Neutrophil (primary cell): ENCODE measurements around the gene RNF41.

ENCODE experiments used
- H3K27ac ChIP-seq: fragments of 200-600 bp; sonication (generic); 2 replicates; pipeline ENCODE4 v1.5.1; 2016; ENCODE audit warnings: mild to moderate bottlenecking, moderate library complexity
- H3K27me3 ChIP-seq: fragments of 200-600 bp; sonication (generic); 2 replicates; pipeline ENCODE4 v1.6.0; 2016; ENCODE audit warnings: mild to moderate bottlenecking
- H3K36me3 ChIP-seq: fragments of 200-600 bp; sonication (generic); 2 replicates; pipeline ENCODE4 v1.5.1; 2017
- H3K4me1 ChIP-seq, 2 experiments: fragments of 200-600 bp in 1 of 2; sonication (generic) in 1 of 2; 1 replicate in 1 of 2; 2 replicates in 1 of 2; pipeline versions ENCODE4 v1.5.1 to v1.6.1; 2013 to 2016; ENCODE audit warnings: low read depth in 1 of 2, low read length in 1 of 2, mild to moderate bottlenecking in 1 of 2, moderate library complexity in 1 of 2; ENCODE audit not compliant: control insufficient read depth in 1 of 2, insufficient read depth in 1 of 2
- H3K4me3 ChIP-seq, 2 experiments: fragments of 200-600 bp in 1 of 2; sonication (generic) in 1 of 2; 1 replicate in 1 of 2; 2 replicates in 1 of 2; pipeline ENCODE4 v1.5.1; 2013 to 2016; ENCODE audit warnings: low read depth in 1 of 2, low read length in 1 of 2, mild to moderate bottlenecking in 1 of 2, moderate library complexity in 1 of 2
- H3K9me3 ChIP-seq: fragments of 200-600 bp; sonication (generic); 2 replicates; pipeline ENCODE4 v1.5.1; 2016
- CTCF ChIP-seq: fragments of 200-600 bp; sonication (generic); IDR thresholded peaks from 2 replicates; pipeline ENCODE4 v1.5.1; 2016; ENCODE audit warnings: antibody characterized with exemption

Gene RNF41

GRCh38 chr12:56153678-56154065, 68.0 kb downstream of the RNF41 start:
- Histone ChIP-seq H3K4me3 (no peak overlapping the region), H3K27me3 (no peaks in the 10 kb centered on the region), H3K36me3 (no peaks in the 10 kb centered on the region), H3K9me3 (no peaks in the 10 kb centered on the region), H3K27ac (peak overlapping the region; percentile 96), H3K4me1 (peaks cover 41 to 48% of the 10 kb centered on the region in 2 experiments)
- TF ChIP-seq CTCF, result no peak

- no peak for TF ChIP-seq CTCF
- H3K4me1 ChIP-seq, result peaks cover 41 to 46% of the 10 kb centered on the region in 2 experiments
- H3K27ac ChIP-seq, result peak overlapping the region; percentile 96
These were observed 68.7 kb downstream of the RNF41 start for GRCh38 chr12:56152756-56153677.

More at GRCh38 chr12:56152756-56153677, 68.7 kb downstream of the RNF41 start:
- Histone ChIP-seq H3K36me3 (no peaks in the 10 kb centered on the region), H3K27me3 (no peaks in the 10 kb centered on the region), H3K4me3 (peak overlapping the region; percentile 78 to 93), H3K9me3 (no peaks in the 10 kb centered on the region)
